Ishikawa (cell line): ENCODE data around the gene TBC1D22A.

Experiments
- CEBPB ChIP-seq: IDR thresholded peaks from 2 replicates; pipeline ENCODE4 v1.6.1; 2012
- CREB1 ChIP-seq: IDR thresholded peaks from 2 replicates; pipeline ENCODE4 v1.6.1; 2012; ENCODE audit warnings: low read depth
- EGR1 ChIP-seq: IDR thresholded peaks from 2 replicates; pipeline ENCODE4 v1.6.1; 2012
- EP300 ChIP-seq: IDR thresholded peaks from 2 replicates; pipeline ENCODE4 v1.6.1; 2012; ENCODE audit warnings: borderline replicate concordance
- FOXM1 ChIP-seq: IDR thresholded peaks from 2 replicates; pipeline ENCODE4 v1.6.1; 2012; ENCODE audit warnings: low read depth, borderline replicate concordance
- NFIC ChIP-seq: IDR thresholded peaks from 2 replicates; pipeline ENCODE4 v1.6.1; 2012
- RAD21 ChIP-seq: IDR thresholded peaks from 2 replicates; pipeline ENCODE4 v1.6.1; 2012; ENCODE audit warnings: low read depth
- TAF1 ChIP-seq: IDR thresholded peaks from 2 replicates; pipeline ENCODE4 v1.6.1; 2012; ENCODE audit warnings: low read depth, mild to moderate bottlenecking
- TCF12 ChIP-seq: IDR thresholded peaks from 2 replicates; pipeline ENCODE4 v1.6.1; 2012; ENCODE audit warnings: low read depth
- TEAD4 ChIP-seq: IDR thresholded peaks from 2 replicates; pipeline ENCODE4 v1.6.1; 2012
- YY1 ChIP-seq: IDR thresholded peaks from 2 replicates; pipeline ENCODE4 v1.6.1; 2012; ENCODE audit warnings: low read depth
- ZBTB7A ChIP-seq: IDR thresholded peaks from 2 replicates; pipeline ENCODE4 v1.6.1; 2012; ENCODE audit warnings: low read depth
- TF ChIP-seq, protein P1 (sequence below): IDR thresholded peaks from 2 replicates; pipeline ENCODE4 v1.6.1; 2012; ENCODE audit warnings: low read depth, mild to moderate bottlenecking
- TF ChIP-seq, protein P2 (sequence below): IDR thresholded peaks from 2 replicates; pipeline ENCODE4 v1.6.1; 2012
- TF ChIP-seq, protein P3 (sequence below): IDR thresholded peaks from 2 replicates; pipeline ENCODE4 v1.6.1; 2012

The TBC1D22A gene

DNA sequence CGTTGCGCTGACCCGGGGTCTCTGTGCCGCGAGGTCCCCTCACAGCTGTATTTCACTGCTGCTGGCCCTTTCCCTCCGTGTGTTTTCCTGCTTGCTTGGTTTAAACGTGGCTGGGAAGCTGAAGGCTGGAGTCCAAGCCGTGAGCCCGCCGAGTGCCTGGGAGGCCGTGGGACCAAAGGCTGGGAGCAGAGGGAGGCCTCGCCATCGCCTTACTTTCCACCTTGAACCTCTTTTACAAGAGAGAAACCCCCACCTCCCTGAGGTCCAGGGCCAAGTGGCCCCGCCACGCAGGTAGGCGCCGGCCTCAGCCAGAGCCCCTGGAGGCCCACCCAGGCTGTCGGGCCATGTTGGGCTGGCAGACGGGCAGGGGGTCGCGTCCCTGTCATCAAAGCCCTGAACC, 411.6 kb downstream of the TBC1D22A start:
- TF ChIP-seq, protein P1, sequence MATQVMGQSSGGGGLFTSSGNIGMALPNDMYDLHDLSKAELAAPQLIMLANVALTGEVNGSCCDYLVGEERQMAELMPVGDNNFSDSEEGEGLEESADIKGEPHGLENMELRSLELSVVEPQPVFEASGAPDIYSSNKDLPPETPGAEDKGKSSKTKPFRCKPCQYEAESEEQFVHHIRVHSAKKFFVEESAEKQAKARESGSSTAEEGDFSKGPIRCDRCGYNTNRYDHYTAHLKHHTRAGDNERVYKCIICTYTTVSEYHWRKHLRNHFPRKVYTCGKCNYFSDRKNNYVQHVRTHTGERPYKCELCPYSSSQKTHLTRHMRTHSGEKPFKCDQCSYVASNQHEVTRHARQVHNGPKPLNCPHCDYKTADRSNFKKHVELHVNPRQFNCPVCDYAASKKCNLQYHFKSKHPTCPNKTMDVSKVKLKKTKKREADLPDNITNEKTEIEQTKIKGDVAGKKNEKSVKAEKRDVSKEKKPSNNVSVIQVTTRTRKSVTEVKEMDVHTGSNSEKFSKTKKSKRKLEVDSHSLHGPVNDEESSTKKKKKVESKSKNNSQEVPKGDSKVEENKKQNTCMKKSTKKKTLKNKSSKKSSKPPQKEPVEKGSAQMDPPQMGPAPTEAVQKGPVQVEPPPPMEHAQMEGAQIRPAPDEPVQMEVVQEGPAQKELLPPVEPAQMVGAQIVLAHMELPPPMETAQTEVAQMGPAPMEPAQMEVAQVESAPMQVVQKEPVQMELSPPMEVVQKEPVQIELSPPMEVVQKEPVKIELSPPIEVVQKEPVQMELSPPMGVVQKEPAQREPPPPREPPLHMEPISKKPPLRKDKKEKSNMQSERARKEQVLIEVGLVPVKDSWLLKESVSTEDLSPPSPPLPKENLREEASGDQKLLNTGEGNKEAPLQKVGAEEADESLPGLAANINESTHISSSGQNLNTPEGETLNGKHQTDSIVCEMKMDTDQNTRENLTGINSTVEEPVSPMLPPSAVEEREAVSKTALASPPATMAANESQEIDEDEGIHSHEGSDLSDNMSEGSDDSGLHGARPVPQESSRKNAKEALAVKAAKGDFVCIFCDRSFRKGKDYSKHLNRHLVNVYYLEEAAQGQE: no peak
- TF ChIP-seq, protein P2, sequence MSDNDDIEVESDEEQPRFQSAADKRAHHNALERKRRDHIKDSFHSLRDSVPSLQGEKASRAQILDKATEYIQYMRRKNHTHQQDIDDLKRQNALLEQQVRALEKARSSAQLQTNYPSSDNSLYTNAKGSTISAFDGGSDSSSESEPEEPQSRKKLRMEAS: no peak
- TF ChIP-seq EP300: no peak
- no peak for TF ChIP-seq CREB1
- TF ChIP-seq ZBTB7A: no peak
- no peak for TF ChIP-seq YY1
- TF ChIP-seq TAF1: no peak

DNA sequence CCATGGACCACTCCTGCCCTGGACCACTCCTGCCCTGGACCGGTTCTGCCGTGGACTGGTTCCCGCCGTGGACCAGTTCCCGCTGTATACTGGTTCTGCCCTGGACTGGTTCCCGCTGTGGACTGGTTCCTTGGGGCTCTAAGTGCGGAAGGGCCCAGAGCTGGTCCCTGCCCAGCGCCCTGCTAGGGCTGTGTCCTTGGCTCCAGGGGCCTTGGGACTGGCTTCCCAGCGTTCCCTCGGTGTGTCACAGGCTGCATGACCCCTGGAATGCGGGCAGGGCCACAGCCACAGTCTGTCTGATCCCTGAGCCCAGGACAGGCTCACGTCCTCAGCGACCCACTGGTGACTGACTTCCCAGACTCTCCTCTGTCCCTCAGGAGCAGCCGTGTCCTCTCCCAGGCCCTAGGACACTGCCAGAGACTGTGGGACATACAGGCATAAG, 412.2 kb downstream of the TBC1D22A start:
- TF ChIP-seq RAD21 (no peak), TCF12 (no peak), CEBPB (no peak), NFIC (no peak), TEAD4 (no peak), FOXM1 (no peak), EP300 (no peak), CREB1 (no peak), TAF1 (no peak), ZBTB7A (no peak), YY1 (no peak)
- TF ChIP-seq, protein P3, sequence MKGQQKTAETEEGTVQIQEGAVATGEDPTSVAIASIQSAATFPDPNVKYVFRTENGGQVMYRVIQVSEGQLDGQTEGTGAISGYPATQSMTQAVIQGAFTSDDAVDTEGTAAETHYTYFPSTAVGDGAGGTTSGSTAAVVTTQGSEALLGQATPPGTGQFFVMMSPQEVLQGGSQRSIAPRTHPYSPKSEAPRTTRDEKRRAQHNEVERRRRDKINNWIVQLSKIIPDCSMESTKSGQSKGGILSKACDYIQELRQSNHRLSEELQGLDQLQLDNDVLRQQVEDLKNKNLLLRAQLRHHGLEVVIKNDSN: no peak
- TF ChIP-seq, protein P2: no peak
- TF ChIP-seq, protein P1: no peak

DNA sequence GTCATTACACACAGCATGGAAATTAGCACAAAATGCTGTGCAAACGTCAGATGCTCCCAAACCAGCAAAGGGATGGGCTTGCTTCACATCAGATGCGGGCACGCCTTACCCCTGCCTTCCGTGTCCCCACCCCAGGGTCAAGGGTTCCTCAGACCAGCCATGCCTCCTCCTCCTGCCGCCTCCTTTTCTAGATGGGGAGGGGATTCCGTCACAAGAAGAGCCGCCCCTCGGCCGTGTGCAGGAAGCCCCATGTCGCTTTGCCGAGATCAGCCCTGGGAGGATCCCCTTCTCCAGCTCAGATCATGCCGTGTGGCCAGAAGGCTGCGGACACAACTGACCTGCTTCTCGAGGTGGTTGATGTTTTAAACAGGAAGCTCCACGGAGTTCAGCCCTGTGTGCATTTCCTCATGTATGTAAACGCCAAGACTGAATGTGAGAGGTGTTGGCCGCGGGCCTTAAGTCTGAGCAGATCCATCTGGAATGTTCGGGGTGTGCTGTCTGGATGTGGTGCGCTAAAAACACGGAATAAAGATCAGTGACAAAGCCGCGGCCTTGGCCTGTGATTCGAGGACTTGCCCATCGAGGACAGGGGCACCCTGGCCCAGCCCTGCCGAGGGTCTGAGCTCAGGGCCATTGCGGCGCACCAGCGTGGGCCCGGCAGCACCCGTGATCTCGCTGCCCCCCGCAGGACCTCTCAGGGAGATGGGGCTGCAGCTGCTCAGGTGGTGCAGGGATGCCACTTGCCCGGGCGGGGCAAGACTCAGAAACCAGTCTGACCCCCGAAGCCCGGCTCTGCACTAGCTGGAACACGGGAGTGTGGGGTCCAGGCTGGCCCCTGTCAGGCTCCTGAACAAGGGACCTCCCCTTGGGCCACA, 412.9 kb downstream of the TBC1D22A start:
- TF ChIP-seq CEBPB (no peak), CREB1 (no peak), ZBTB7A (no peak), EP300 (no peak), EGR1 (no peak), NFIC (no peak), YY1 (no peak), TCF12 (no peak), TAF1 (no peak), TEAD4 (no peak), RAD21 (no peak)
- TF ChIP-seq, protein P2: no peak
- TF ChIP-seq, protein P1: no peak
- TF ChIP-seq, protein P3: no peak

DNA sequence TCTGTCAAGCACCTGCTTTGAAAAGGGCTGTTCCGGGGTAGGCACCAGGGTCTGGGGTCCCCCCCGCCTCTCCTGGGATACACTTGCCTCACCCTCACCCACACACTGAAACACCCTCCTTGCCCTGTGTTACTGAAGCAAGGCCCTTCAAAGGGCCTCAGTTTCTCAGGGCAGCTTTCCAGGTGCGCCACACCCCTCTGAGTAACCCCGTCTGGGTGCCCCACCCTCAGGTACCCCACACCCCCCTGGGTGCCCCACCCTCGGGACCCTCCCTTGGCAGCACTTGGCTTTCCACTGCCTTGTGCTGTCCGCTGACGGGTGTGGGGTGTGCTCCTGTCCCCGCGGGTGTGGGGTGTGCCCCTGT, 413.6 kb downstream of the TBC1D22A start:
- no peak for TF ChIP-seq TAF1
- TF ChIP-seq, protein P1: no peak
- TF ChIP-seq TEAD4: no peak
- TF ChIP-seq, protein P2: no peak
- no peak for TF ChIP-seq TCF12
- TF ChIP-seq, protein P3: no peak
- TF ChIP-seq ZBTB7A: no peak
- TF ChIP-seq CEBPB: no peak
- no peak for TF ChIP-seq NFIC
- TF ChIP-seq CREB1: no peak
- TF ChIP-seq RAD21: no peak
- no peak for TF ChIP-seq EGR1
- TF ChIP-seq FOXM1: no peak
- no peak for TF ChIP-seq EP300
- TF ChIP-seq YY1: no peak
